MCF 10A (cell line): ENCODE data around the gene IER5L. TPM values are rescaled to one million over a fixed set of nuclear protein-coding genes. Genes with fewer than 3 reads are reported as not detected.

Source experiments
- Bru-seq: library from RNA; stranded (reverse); fragments of 400-500 nt; gene quantifications from one replicate; lab custom pipeline; 2021; lab: Mats Ljungman, UMichigan
- BruChase-seq, 2 experiments: library from RNA; stranded (reverse); fragments of 400-500 nt; gene quantifications; one replicate each; lab custom pipeline; 2021; lab: Mats Ljungman, UMichigan
- BruUV-seq: library from RNA; stranded (reverse); fragments of 400-500 nt; replicated peaks from 2 replicates; lab custom pipeline; 2021; lab: Mats Ljungman, UMichigan
- CTCF ChIA-PET: fragments of 300-600 bp; sonication (Branson Sonifier 250); formaldehyde crosslinking; extraction: SDS; loops from one replicate; lab custom pipeline; 2021; ENCODE audit warnings: antibody characterized with exemption, inconsistent platforms; lab: Yijun Ruan, JAX
- POLR2A ChIA-PET: fragments of 300-600, 350-650 bp; sonication (Branson Sonifier 250); formaldehyde crosslinking; extraction: SDS; loops from one replicate; lab custom pipeline; 2020; ENCODE audit warnings: antibody characterized with exemption, inconsistent platforms; lab: Yijun Ruan, JAX
- DNase-seq: peaks from one replicate; pipeline ENCODE4 v3.0.0-alpha.2; 2018; ENCODE audit not compliant: unreplicated experiment
- H3K27ac Mint-ChIP-seq: one replicate; pipeline ENCODE4 v1.8.0; 2022; ENCODE audit warnings: mild to moderate bottlenecking, low read depth, mixed read lengths; ENCODE audit not compliant: unreplicated experiment
- H3K27me3 Mint-ChIP-seq: one replicate; pipeline ENCODE4 v1.8.0; 2022; ENCODE audit warnings: mixed read lengths; ENCODE audit not compliant: insufficient read depth, unreplicated experiment
- H3K36me3 Mint-ChIP-seq: one replicate; pipeline ENCODE4 v1.8.0; 2022; ENCODE audit warnings: mild to moderate bottlenecking, moderate library complexity, mixed read lengths; ENCODE audit not compliant: insufficient read depth, unreplicated experiment
- H3K4me1 Mint-ChIP-seq: one replicate; pipeline ENCODE4 v1.8.0; 2022; ENCODE audit warnings: mixed read lengths; ENCODE audit not compliant: insufficient read depth, unreplicated experiment
- H3K4me3 Mint-ChIP-seq: one replicate; pipeline ENCODE4 v1.8.0; 2022; ENCODE audit warnings: mild to moderate bottlenecking, moderate library complexity, mixed read lengths; ENCODE audit not compliant: unreplicated experiment
- H3K9me3 Mint-ChIP-seq: one replicate; pipeline ENCODE4 v1.8.0; 2022; ENCODE audit warnings: mixed read lengths; ENCODE audit not compliant: unreplicated experiment
- CTCF ChIP-seq: fragments of 200-600 bp; IDR thresholded peaks from one replicate; pipeline ENCODE4 v1.8.0; 2022; ENCODE audit warnings: antibody characterized with exemption, mild to moderate bottlenecking; ENCODE audit not compliant: unreplicated experiment
- intact Hi-C: fragments of 100-400 bp; cut with micrococcal nuclease; formaldehyde crosslinking; loops from 2 replicates; pipeline ENCODE4 v1.14.1; 2022
- long read RNA-seq: library from polyadenylated mRNA; stranded (forward); transcript quantifications from one replicate; pipeline ENCODE4 v2.0.0, GENCODE V29; 2022
- total RNA-seq: library from RNA; stranded (reverse); gene quantifications from 2 replicates; pipeline ENCODE4 v1.2.3, GENCODE V29; 2022

Gene IER5L
- total RNA-seq (11.9 and 13.4 TPM in 2 replicates), Bru-seq, nascent RNA (percentile 52 among the genes with signal in this experiment), BruChase-seq, experiment 1, labeled RNA remaining after a 6-hour chase (percentile 34 among the genes with signal in this experiment), BruChase-seq, experiment 2, labeled RNA remaining after a 2-hour chase (percentile 47 among the genes with signal in this experiment)
- long read RNA-seq, transcript IER5L-201 (1 exons, 2,711 nt): major isoform, 17 of 17 reads
- long read RNA-seq, partial matches to known transcripts: 0 of 17 reads
- long read RNA-seq, other reads (novel, unspliced or antisense): 0 of 17 reads

GRCh38 chr9:129177791-129178567 is at the start of gene IER5L:
IER5L (minus strand) TSS chr9:129178261; CDS start chr9:129178052, 209 bp downstream.
- intact Hi-C loops: loop anchor here (2.0 to 5.0 kb wide), 2 partner anchors 67 to 234 kb away; partner anchors contain the start of genes CRAT and PTPA
- Mint-ChIP-seq H3K9me3 (no peaks in the 10 kb centered on the region), H3K27ac (peak within 1 kb of the TSS; percentile 51), H3K27me3 (no peaks in the 10 kb centered on the region), H3K4me3 (peak within 1 kb of the TSS; percentile 89), H3K4me1 (no peaks in the 10 kb centered on the region), H3K36me3 (peaks cover 6% of the 10 kb centered on the region)
- ChIA-PET CTCF (interaction anchor here (0.7 to 1.6 kb wide), 9 partner anchors 10 to 433 kb away, joined by 3 to 13 read pairs (median 4); partner anchors contain the start of gene SPOUT1), POLR2A (interaction anchor here (0.6 to 9.2 kb wide), 38 partner anchors 8 to 612 kb away, joined by 3 to 206 read pairs (median 4); partner anchors contain the start of genes C9orf50 and NTMT1)
- BruUV-seq: TSS peak; percentile 85
- no peak for TF ChIP-seq CTCF
- peak; percentile 95 for DNase-seq

GRCh38 chr9:129227843-129228189 is 49.8 kb upstream of the IER5L start:
- intact Hi-C loops: no loop called here

GRCh38 chr9:129225815-129226214 is 47.8 kb upstream of the IER5L start:
- BruUV-seq: no TSS peak
- DNase-seq: peak; percentile 68
- H3K9me3 Mint-ChIP-seq: no peaks in the 10 kb centered on the region
- no peak overlapping the region for H3K4me3 Mint-ChIP-seq
- no peak for TF ChIP-seq CTCF
- ChIA-PET POLR2A (no interaction called here), CTCF (interaction anchor here (0.6 kb wide), 1 partner anchor 302 kb away, joined by 3 read pairs; no protein-coding TSS in a partner anchor)
- H3K36me3 Mint-ChIP-seq: no peaks in the 10 kb centered on the region
- H3K4me1 Mint-ChIP-seq: peaks cover 4% of the 10 kb centered on the region
- no peaks in the 10 kb centered on the region for H3K27me3 Mint-ChIP-seq
- intact Hi-C loops: no loop called here
- H3K27ac Mint-ChIP-seq: no peak overlapping the region

More at GRCh38 chr9:129227843-129228189, 49.8 kb upstream of the IER5L start:
- CTCF ChIA-PET: interaction anchor here (0.6 kb wide), 1 partner anchor 38 kb away, joined by 4 read pairs; no protein-coding TSS in a partner anchor
- Mint-ChIP-seq H3K27ac (no peak overlapping the region), H3K27me3 (peaks cover 9% of the 10 kb centered on the region), H3K9me3 (peaks cover 7% of the 10 kb centered on the region), H3K36me3 (no peaks in the 10 kb centered on the region), H3K4me1 (peaks cover 4% of the 10 kb centered on the region), H3K4me3 (no peak overlapping the region)
- no peak for TF ChIP-seq CTCF
- no peak for DNase-seq
- POLR2A ChIA-PET: no interaction called here
- BruUV-seq: no TSS peak

- no peak for DNase-seq
- no TSS peak for BruUV-seq
- Mint-ChIP-seq H3K4me1 (peaks cover 4% of the 10 kb centered on the region), H3K27ac (no peak overlapping the region), H3K4me3 (no peak overlapping the region), H3K36me3 (no peaks in the 10 kb centered on the region), H3K9me3 (no peaks in the 10 kb centered on the region), H3K27me3 (no peaks in the 10 kb centered on the region)
- TF ChIP-seq CTCF: no peak
- ChIA-PET POLR2A (interaction anchor here (0.7 kb wide), 1 partner anchor 8 kb away, joined by 3 read pairs; no protein-coding TSS in a partner anchor), CTCF (interaction anchor here (0.6 kb wide), 1 partner anchor 302 kb away, joined by 3 read pairs; no protein-coding TSS in a partner anchor)
- intact Hi-C loops: no loop called here
Observed at GRCh38 chr9:129225490-129225778, 47.4 kb upstream of the IER5L start.
